AG04450 (cell line): Measurements from ENCODE around the gene SUN5. TPM values are rescaled to one million over a fixed set of nuclear protein-coding genes. Genes with fewer than 3 reads are reported as not detected.

Experiments used
- CTCF ChIA-PET: fragments of 300-600, 350-600 bp; formaldehyde crosslinking; extraction: SDS; loops from one replicate; lab custom pipeline; 2022; ENCODE audit warnings: antibody characterized with exemption, inconsistent platforms; lab: Charles Lee
- POLR2A ChIA-PET: fragments of 350-600 bp; formaldehyde crosslinking; extraction: SDS; loops from one replicate; lab custom pipeline; 2021; ENCODE audit warnings: antibody characterized with exemption, inconsistent platforms; lab: Yijun Ruan, JAX
- DNase-seq: peaks from one replicate; pipeline ENCODE4 v3.0.0-alpha.2; 2011; ENCODE audit warnings: low read depth, low spot score
- H3K27ac ChIP-seq: one replicate; pipeline ENCODE4 v1.5.1; 2012; ENCODE audit warnings: low read depth, low read length, control low read depth
- H3K27me3 ChIP-seq: one replicate; pipeline ENCODE4 v1.6.0; 2012; ENCODE audit warnings: low read length; ENCODE audit not compliant: control insufficient read depth, insufficient read depth
- H3K4me3 ChIP-seq: 2 replicates; pipeline ENCODE4 v1.5.1; 2011; ENCODE audit warnings: mild to moderate bottlenecking, low read depth, low read length, control low read depth
- H3K9me3 ChIP-seq: 2 replicates; pipeline ENCODE4 v1.5.1; 2012; ENCODE audit warnings: low read length; ENCODE audit not compliant: control insufficient read depth, insufficient read depth
- polyA plus RNA-seq: library from polyadenylated mRNA; depleted of rRNA; stranded (reverse); fragments of >200 nt; gene quantifications from 2 replicates; pipeline ENCODE4 v1.2.3, GENCODE V29; 2011
- TF ChIP-seq, protein P1 (sequence below): IDR thresholded peaks from 2 replicates; pipeline ENCODE4 v1.5.1; 2011; ENCODE audit warnings: low read depth, low read length, control low read depth, inconsistent platforms

The SUN5 gene
- polyA plus RNA-seq, 1 experiment: not detected

DNA sequence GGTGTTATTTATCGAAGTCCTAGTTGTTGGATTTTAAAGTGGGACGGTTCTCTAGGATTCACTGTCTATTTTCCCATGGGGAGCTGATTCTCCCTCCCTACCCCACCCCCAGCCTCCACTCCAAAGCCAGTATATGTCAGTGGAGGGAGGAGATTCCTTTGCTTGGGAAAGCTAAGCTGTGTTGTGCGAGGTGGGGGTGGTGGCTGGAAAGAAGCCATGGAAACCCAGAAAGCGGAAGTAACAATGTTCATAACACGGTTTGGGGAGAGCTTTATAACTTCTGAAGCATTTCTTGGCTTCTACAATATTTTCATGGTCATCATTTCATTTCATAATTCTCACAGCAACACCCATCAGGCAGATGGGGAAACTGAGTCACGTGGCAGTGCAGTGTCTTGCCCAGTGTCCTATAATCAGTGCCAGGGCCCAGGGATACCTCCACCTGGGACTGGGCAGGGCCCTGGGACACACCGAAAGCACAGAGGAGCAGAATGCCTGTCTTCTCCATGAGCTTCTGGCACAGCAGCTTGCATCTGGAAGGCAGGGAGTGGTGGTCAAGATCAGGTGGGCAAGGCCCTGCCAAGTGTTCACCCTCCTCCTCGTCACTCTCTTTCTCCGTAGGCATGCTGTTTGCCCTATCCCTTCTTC, 4.5 kb downstream of the SUN5 start:
- Histone ChIP-seq H3K27me3 (peaks cover 2% of the 10 kb centered on the region), H3K4me3 (no peak overlapping the region), H3K9me3 (no peaks in the 10 kb centered on the region; the same call in 1 of the 2 replicates), H3K27ac (no peak overlapping the region)
- TF ChIP-seq, protein P1, sequence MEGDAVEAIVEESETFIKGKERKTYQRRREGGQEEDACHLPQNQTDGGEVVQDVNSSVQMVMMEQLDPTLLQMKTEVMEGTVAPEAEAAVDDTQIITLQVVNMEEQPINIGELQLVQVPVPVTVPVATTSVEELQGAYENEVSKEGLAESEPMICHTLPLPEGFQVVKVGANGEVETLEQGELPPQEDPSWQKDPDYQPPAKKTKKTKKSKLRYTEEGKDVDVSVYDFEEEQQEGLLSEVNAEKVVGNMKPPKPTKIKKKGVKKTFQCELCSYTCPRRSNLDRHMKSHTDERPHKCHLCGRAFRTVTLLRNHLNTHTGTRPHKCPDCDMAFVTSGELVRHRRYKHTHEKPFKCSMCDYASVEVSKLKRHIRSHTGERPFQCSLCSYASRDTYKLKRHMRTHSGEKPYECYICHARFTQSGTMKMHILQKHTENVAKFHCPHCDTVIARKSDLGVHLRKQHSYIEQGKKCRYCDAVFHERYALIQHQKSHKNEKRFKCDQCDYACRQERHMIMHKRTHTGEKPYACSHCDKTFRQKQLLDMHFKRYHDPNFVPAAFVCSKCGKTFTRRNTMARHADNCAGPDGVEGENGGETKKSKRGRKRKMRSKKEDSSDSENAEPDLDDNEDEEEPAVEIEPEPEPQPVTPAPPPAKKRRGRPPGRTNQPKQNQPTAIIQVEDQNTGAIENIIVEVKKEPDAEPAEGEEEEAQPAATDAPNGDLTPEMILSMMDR: no peak
- ChIA-PET CTCF (no interaction called here), POLR2A (no interaction called here)
- no peak for DNase-seq

DNA sequence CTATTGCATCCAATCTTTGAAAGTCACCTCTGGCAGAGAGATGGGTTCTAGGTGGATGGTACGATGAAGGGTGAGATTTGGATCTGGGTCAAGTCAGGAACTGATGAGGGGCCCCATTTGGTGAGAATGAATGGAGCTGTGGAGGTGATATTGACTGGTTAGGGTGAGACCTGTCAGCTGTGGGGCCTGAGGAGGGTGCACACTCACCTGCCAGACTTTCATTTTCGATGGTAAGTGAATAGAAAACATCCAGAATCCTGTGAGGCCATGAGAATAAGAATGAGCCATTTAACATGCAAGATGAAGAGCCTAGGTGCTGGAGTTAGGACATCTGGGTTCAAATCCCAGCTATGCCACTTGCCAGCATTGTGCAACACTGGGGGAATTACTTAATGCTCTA, 6.8 kb downstream of the SUN5 start:
- DNase-seq: no peak
- TF ChIP-seq, protein P1: no peak
- ChIA-PET POLR2A (no interaction called here), CTCF (no interaction called here)
- Histone ChIP-seq H3K4me3 (no peak overlapping the region), H3K9me3 (no peaks in the 10 kb centered on the region), H3K27ac (no peak overlapping the region), H3K27me3 (peaks cover 6% of the 10 kb centered on the region)

DNA sequence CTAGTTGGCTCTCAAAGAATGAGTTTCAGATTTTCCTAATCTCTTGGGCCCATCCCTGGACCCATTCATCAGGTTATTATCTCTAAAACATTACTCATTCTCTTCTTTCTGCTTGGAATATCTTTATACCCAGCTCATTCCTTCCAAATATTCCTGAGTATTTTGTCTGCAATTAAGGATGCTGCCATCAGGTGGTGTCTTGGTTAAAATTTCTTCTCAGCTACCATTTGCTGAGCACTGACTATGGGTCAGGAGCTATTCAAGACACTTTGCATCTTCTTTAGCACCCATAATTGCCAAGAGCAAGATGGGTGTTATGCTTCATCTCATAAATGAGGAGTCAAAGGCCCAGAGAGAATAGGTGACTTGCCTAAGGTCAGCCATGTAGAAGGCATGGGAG, 8.4 kb downstream of the SUN5 start:
- Histone ChIP-seq H3K27me3 (peaks cover 8% of the 10 kb centered on the region), H3K4me3 (no peak overlapping the region), H3K27ac (no peak overlapping the region), H3K9me3 (no peaks in the 10 kb centered on the region)
- TF ChIP-seq, protein P1: no peak
- DNase-seq: no peak
- ChIA-PET POLR2A (no interaction called here), CTCF (no interaction called here)

GRCh38 chr20:32993496-32994050, 10.7 kb downstream of the SUN5 start:
- no peak overlapping the region for H3K4me3 ChIP-seq
- POLR2A ChIA-PET: no interaction called here
- TF ChIP-seq, protein P1: no peak

GRCh38 chr20:32991792-32992641, 12.2 kb downstream of the SUN5 start:
- peaks cover 7% of the 10 kb centered on the region for H3K27me3 ChIP-seq
- no peak for DNase-seq
- no peak overlapping the region for H3K4me3 ChIP-seq
- H3K27ac ChIP-seq: no peak overlapping the region
- CTCF ChIA-PET: no interaction called here
- POLR2A ChIA-PET: no interaction called here
- TF ChIP-seq, protein P1: no peak
- H3K9me3 ChIP-seq: no peaks in the 10 kb centered on the region

More at GRCh38 chr20:32993496-32994050, 10.7 kb downstream of the SUN5 start:
- CTCF ChIA-PET: no interaction called here
- no peak for DNase-seq
- Histone ChIP-seq H3K27ac (no peak overlapping the region), H3K27me3 (peaks cover 7% of the 10 kb centered on the region), H3K9me3 (no peaks in the 10 kb centered on the region)
